Coronary artery (tissue), 2 donors: Measurements from ENCODE around the gene STX12.
"Not testable (repeated sequence)": the region's sequence is repeated elsewhere in the genome, so short reads cannot be mapped to it uniquely, and the experiment has no call there.

ENCODE experiments used
- DNase-seq: peaks from one replicate; pipeline ENCODE4 v3.0.0-alpha.2; 2017; ENCODE audit warnings: low spot score
- H3K27ac ChIP-seq, 2 donors: fragments of 200-600 bp; sonication (generic); one replicate each; pipeline ENCODE4 v1.5.1; 2016 to 2019
- H3K4me3 ChIP-seq: fragments of 200-600 bp; sonication (generic); 2 replicates; pipeline ENCODE4 v1.5.1; 2016; ENCODE audit warnings: mild to moderate bottlenecking, moderate library complexity
- TF ChIP-seq, protein P1 (sequence below): fragments of 200-600 bp; sonication (generic); IDR thresholded peaks from one replicate; pipeline ENCODE4 v1.5.1; 2019; ENCODE audit warnings: antibody characterized with exemption

Gene STX12

DNA sequence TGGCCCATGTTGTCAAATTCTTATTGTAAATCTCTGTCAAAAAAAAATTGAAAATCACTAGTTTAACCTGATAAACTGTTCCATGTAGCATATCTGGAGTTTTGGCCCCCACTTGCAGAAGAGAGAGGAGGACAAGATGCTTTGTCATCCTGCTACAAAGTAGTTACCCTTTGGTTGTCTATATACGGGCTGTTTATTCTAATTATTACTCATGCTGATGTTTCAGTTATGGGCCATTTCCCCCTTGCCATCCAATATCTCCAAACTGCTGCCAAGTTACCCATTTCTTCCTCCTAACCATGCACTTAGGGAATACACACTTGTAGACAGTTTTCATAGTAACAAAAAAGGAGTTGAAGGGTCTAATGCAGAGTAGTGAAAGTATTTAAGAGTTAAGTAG lies 22.6 kb downstream of the STX12 start:
- DNase-seq, result no peak
- H3K4me3 ChIP-seq, result no peak overlapping the region
- H3K27ac ChIP-seq, result no peak overlapping the region
- TF ChIP-seq, protein P1, sequence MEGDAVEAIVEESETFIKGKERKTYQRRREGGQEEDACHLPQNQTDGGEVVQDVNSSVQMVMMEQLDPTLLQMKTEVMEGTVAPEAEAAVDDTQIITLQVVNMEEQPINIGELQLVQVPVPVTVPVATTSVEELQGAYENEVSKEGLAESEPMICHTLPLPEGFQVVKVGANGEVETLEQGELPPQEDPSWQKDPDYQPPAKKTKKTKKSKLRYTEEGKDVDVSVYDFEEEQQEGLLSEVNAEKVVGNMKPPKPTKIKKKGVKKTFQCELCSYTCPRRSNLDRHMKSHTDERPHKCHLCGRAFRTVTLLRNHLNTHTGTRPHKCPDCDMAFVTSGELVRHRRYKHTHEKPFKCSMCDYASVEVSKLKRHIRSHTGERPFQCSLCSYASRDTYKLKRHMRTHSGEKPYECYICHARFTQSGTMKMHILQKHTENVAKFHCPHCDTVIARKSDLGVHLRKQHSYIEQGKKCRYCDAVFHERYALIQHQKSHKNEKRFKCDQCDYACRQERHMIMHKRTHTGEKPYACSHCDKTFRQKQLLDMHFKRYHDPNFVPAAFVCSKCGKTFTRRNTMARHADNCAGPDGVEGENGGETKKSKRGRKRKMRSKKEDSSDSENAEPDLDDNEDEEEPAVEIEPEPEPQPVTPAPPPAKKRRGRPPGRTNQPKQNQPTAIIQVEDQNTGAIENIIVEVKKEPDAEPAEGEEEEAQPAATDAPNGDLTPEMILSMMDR, result no peak

DNA sequence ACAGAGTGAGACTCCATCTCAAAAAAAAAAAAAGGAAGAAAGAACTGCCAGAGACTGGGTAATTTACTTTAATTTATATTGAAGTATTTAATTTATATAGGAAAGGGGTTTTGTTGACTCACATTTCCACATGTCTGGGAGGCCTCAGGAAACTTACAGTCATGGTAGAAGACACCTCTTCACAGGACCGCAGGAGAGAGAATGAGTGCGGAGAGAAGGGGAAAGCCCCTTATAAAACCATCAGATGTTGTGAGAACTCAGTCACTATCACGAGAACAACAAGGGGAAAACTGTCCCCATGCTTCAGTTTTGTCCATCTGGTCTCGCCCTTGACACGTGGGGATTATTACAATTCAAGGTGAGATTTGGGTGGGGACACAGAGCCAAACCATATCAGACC lies 31.8 kb downstream of the STX12 start:
- Histone ChIP-seq H3K4me3 (no peak overlapping the region), H3K27ac (no peak overlapping the region)
- no peak for DNase-seq
- TF ChIP-seq, protein P1, result no peak

DNA sequence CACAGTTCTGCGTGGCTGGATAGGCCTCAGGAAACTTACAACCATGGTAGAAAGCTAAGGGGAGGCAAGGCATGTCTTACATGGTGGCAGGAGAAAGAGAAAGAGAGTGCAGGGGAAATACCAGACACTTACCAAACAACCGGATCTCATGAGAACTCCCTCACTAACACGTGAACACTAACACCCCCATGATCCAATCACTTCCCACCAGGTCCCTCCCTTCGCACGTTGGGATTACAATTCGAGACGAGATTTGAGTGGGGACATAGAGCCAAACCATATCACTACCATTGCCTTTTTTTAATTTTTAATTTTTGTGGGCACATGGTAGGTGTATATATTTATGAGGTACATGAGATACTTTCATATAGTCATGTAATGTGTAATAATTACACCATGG lies 33.7 kb downstream of the STX12 start:
- TF ChIP-seq, protein P1, result no peak
- H3K4me3 ChIP-seq, result no peak overlapping the region
- no peak overlapping the region for H3K27ac ChIP-seq
- no peak for DNase-seq

DNA sequence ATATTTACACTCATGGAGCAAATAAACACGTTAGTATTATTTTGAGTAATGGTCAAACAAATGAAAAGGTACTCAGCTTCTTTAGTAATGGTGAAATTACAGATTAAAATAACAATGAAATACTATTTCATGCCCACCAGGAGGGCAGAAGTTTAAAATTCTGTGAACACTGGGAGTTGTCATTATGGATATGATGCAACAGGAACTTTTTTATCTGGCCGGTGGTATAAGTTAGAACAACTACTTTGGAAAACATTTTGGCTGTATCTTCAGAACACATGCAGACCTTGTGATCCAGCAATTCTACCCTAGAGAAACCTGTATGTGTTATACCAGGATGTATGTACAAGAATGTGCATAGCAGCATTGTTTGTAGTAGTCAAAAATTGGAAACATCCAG lies 34.4 kb downstream of the STX12 start:
- H3K4me3 ChIP-seq, result no peak overlapping the region
- no peak for DNase-seq
- TF ChIP-seq, protein P1, result no peak

DNA sequence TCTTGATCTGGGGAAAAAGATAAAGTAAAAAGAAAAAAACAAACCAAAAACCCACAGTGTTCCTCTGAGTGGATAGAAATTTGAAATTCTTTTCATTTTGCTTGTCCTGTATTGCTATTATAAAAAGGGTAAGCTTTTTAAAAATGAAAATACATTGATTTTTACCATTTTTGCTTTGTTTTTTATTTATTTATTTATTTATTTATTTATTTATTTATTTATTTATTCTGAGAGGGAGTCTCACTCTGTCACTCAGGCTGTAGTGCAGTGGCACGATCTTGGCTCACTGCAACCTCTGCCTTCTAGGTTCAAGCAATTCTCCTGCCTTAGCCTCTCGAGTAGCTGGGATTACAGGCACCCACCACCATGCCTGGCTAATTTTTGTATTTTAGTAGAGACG lies 35.1 kb downstream of the STX12 start:
- not testable (repeated sequence) for DNase-seq, H3K27ac ChIP-seq, H3K4me3 ChIP-seq

More for the DNA sequence above, 34.4 kb downstream of the STX12 start:
- H3K27ac ChIP-seq, result no peak overlapping the region

DNA sequence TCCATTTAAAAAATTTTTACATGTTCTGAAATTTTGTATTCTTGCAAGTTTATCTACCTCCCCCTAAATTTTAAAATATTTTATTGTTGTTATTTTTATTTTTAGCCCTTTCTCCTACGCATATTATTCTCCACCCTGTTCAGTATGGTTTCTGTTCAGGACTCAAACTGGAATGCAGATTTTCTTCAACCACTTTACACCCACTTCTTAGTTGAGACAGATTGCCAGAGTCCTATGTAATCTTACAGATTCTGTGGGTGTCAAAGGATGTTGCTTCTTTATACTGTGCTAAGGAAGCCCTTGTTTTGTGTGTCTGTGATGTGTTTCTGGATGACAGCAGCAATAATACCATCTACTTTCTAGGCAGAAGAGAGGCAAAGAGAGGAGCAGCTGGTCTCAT lies 36.9 kb downstream of the STX12 start:
- Histone ChIP-seq H3K4me3 (no peak overlapping the region), H3K27ac (no peak overlapping the region)
- no peak for DNase-seq
- TF ChIP-seq, protein P1, result no peak

DNA sequence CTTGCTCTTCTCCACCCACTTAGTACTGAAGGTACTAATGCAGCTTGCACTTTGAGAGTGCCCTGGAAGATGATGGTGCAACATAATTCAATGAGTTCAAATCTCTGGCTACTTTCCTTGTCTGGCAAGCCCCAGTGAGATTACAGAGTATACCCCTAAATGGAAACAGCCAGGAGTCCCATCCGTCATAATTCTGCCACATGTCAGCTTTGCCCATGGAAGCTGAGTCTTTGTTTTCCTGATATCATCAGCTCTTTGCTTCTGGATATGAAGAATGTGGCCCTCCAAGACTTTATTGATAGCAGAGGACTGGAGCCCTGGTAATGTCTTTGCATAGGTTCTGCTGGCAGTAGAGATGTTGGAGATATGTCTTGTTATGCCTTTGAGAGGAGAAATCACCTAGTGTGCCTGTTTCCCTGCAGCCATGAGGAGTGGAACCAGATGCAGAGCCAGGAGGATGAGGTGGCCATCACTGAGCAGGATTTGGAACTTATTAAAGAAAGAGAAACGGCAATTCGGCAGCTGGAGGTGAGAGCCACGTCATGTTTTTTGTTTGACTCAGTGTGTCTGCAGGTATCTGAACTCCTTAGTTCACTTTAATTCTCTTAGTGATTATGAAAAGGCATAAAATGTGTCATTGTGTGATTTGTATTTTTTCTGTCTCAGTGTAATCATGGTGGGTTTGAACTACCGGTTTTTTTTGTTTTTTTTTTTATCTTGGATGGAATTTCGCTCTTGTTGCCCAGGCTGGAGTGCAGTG lies 38.9 kb downstream of the STX12 start:
- DNase-seq, result no peak
- Histone ChIP-seq H3K4me3 (no peak overlapping the region), H3K27ac (no peak overlapping the region)
- TF ChIP-seq, protein P1, result no peak
